HCT116 (cell line): ENCODE data around the gene TBC1D23.

ENCODE experiments used
- ELF1 ChIP-seq: IDR thresholded peaks from 2 replicates; pipeline ENCODE4 v1.6.1; 2012; ENCODE audit warnings: low read depth, borderline replicate concordance
- EZH2phosphoT487 ChIP-seq: fragments of 200-600 bp; IDR thresholded peaks from 2 replicates; pipeline ENCODE4 v1.6.1; 2018; ENCODE audit warnings: antibody characterized with exemption, borderline replicate concordance
- POLR2A ChIP-seq: IDR thresholded peaks from 2 replicates; pipeline ENCODE4 v1.7.0; 2011; ENCODE audit warnings: borderline replicate concordance; ENCODE audit not compliant: insufficient read depth, insufficient read length; ENCODE audit errors: extremely low read depth
- SRF ChIP-seq: IDR thresholded peaks from 2 replicates; pipeline ENCODE4 v1.6.1; 2012; ENCODE audit warnings: low read depth
- ZFX ChIP-seq: fragments of 450-650 bp; IDR thresholded peaks from 2 replicates; pipeline ENCODE4 v1.6.1; 2017
- ZNF274 ChIP-seq: fragments of 200-500 bp; sonication (Bioruptor generic); IDR thresholded peaks from 2 replicates; pipeline ENCODE4 v1.6.1; 2014; ENCODE audit warnings: mild to moderate bottlenecking, low read depth, low read length, inconsistent platforms
- TF ChIP-seq, protein P1 (sequence below), 3 experiments: fragments of 200-600 bp in 1 of 3; sonication (generic) in 1 of 3; IDR thresholded peaks in 2 of 3; conservative IDR thresholded peaks in 1 of 3; 2 replicates each; pipeline ENCODE4 v1.5.1; 2012 to 2017; ENCODE audit warnings: low read depth in 2 of 3, low read length in 2 of 3, antibody characterized with exemption in 1 of 3, borderline replicate concordance in 1 of 3, control low read depth in 1 of 3, mild to moderate bottlenecking in 1 of 3, mixed read lengths in 1 of 3, mixed run types in 1 of 3, moderate library complexity in 1 of 3; ENCODE audit not compliant: insufficient read depth in 1 of 3
- TF ChIP-seq, protein P2 (sequence below): IDR thresholded peaks from 2 replicates; pipeline ENCODE4 v1.6.1; 2012; ENCODE audit warnings: low read depth
- TF ChIP-seq, protein P3 (sequence below): IDR thresholded peaks from 2 replicates; pipeline ENCODE4 v1.6.1; 2012

DNA sequence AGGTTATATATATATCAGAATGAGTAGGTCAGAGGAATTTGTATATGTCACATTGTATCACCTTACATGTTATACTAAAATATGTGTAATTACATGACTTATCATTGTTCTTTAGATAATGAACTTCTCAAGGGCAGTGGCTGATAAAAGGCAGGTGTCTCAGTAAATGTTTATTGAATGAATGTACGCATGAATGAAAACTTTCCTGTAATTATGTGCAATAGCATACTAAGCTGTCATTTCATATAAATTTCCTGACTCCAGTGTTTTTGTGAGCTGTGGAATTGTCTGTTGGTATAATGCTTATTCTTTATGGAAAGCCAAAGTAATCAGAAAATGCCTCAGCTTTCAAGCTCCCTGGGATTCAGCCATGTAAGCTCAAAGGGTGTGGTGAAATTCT, 4.2 kb downstream of the TBC1D23 start:
- TF ChIP-seq ZNF274 (no peak), POLR2A (no peak), SRF (no peak), ELF1 (no peak), ZFX (no peak), EZH2phosphoT487 (no peak)
- TF ChIP-seq, protein P1, sequence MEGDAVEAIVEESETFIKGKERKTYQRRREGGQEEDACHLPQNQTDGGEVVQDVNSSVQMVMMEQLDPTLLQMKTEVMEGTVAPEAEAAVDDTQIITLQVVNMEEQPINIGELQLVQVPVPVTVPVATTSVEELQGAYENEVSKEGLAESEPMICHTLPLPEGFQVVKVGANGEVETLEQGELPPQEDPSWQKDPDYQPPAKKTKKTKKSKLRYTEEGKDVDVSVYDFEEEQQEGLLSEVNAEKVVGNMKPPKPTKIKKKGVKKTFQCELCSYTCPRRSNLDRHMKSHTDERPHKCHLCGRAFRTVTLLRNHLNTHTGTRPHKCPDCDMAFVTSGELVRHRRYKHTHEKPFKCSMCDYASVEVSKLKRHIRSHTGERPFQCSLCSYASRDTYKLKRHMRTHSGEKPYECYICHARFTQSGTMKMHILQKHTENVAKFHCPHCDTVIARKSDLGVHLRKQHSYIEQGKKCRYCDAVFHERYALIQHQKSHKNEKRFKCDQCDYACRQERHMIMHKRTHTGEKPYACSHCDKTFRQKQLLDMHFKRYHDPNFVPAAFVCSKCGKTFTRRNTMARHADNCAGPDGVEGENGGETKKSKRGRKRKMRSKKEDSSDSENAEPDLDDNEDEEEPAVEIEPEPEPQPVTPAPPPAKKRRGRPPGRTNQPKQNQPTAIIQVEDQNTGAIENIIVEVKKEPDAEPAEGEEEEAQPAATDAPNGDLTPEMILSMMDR (IDR thresholded peaks at IDR 0.05 in 2 of 3, conservative IDR thresholded peaks at IDR 0.05 in 1 of 3; ENCODE audit: borderline replicate concordance in 1 of 3, insufficient read depth in 1 of 3, low read depth in 2 of 3, low read length in 2 of 3), result no peak
- TF ChIP-seq, protein P2, sequence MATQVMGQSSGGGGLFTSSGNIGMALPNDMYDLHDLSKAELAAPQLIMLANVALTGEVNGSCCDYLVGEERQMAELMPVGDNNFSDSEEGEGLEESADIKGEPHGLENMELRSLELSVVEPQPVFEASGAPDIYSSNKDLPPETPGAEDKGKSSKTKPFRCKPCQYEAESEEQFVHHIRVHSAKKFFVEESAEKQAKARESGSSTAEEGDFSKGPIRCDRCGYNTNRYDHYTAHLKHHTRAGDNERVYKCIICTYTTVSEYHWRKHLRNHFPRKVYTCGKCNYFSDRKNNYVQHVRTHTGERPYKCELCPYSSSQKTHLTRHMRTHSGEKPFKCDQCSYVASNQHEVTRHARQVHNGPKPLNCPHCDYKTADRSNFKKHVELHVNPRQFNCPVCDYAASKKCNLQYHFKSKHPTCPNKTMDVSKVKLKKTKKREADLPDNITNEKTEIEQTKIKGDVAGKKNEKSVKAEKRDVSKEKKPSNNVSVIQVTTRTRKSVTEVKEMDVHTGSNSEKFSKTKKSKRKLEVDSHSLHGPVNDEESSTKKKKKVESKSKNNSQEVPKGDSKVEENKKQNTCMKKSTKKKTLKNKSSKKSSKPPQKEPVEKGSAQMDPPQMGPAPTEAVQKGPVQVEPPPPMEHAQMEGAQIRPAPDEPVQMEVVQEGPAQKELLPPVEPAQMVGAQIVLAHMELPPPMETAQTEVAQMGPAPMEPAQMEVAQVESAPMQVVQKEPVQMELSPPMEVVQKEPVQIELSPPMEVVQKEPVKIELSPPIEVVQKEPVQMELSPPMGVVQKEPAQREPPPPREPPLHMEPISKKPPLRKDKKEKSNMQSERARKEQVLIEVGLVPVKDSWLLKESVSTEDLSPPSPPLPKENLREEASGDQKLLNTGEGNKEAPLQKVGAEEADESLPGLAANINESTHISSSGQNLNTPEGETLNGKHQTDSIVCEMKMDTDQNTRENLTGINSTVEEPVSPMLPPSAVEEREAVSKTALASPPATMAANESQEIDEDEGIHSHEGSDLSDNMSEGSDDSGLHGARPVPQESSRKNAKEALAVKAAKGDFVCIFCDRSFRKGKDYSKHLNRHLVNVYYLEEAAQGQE, result no peak
- TF ChIP-seq, protein P3, sequence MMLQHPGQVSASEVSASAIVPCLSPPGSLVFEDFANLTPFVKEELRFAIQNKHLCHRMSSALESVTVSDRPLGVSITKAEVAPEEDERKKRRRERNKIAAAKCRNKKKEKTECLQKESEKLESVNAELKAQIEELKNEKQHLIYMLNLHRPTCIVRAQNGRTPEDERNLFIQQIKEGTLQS, result no peak
